ENCODE measurements around the gene NTSR1.

Gene NTSR1

GRCh38 chr20:62779417-62779685 is 70.7 kb downstream of the NTSR1 start:
- in situ Hi-C loops (cut with MboI; ENCODE audit: low sequenced_read_pairs) = no loop called here

GRCh38 chr20:62780204-62780603 is 71.6 kb downstream of the NTSR1 start:
- in situ Hi-C loops (cut with MboI; ENCODE audit: low sequenced_read_pairs) = no loop called here

- in situ Hi-C loops (cut with MboI; ENCODE audit: low sequenced_read_pairs) = no loop called here
Observed at GRCh38 chr20:62780696-62781095, 72.1 kb downstream of the NTSR1 start.

- in situ Hi-C loops (cut with MboI; ENCODE audit: low sequenced_read_pairs) = no loop called here
Observed at GRCh38 chr20:62782149-62782892, 73.7 kb downstream of the NTSR1 start.

DNA sequence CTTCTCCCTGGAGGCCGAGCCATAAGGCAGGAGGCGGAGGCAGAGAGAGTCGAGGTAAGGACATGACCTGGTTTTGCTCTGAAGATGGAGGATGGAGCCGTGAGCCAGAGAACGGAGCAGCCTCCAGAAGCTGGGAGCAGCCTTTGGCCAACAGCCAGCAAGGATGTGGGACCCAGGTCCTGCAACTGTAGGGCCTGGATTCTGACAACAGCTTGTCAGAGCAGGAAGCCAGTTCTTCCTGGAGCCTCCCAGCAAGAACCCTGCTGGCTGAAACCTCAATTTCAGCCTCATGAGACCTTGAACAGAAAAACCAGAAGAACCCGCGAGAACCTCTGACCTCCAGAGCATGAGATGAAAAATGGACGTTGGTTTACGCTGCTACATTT is 74.2 kb downstream of the NTSR1 start:
- in situ Hi-C loops (cut with MboI; ENCODE audit: low sequenced_read_pairs) = no loop called here

DNA sequence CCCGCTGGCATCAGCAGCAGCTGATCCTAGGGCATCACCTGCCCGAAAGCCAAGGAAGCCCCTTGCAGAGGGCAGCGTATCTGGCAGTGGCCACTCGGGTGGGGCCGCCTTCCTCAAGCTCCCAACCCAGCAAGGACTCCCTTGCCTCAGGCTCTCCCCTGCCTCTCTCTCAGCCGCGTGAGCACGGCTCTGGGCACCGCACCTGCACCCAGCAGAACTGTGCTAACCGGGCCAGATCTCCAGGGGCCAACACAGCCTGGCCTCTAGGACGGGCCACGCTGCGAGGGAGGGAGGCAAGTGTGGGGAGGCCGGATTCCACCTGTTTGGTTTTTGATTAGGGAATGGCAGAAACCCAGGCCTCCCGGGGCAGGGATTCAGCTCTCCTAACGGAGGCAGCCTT is 75.9 kb downstream of the NTSR1 start:
- in situ Hi-C loops (cut with MboI; ENCODE audit: low sequenced_read_pairs) = no loop called here

GRCh38 chr20:62785393-62785792 is 76.8 kb downstream of the NTSR1 start:
- in situ Hi-C loops (cut with MboI; ENCODE audit: low sequenced_read_pairs) = no loop called here

GRCh38 chr20:62786157-62786556 is 77.5 kb downstream of the NTSR1 start:
- in situ Hi-C loops (cut with MboI; ENCODE audit: low sequenced_read_pairs) = no loop called here

DNA sequence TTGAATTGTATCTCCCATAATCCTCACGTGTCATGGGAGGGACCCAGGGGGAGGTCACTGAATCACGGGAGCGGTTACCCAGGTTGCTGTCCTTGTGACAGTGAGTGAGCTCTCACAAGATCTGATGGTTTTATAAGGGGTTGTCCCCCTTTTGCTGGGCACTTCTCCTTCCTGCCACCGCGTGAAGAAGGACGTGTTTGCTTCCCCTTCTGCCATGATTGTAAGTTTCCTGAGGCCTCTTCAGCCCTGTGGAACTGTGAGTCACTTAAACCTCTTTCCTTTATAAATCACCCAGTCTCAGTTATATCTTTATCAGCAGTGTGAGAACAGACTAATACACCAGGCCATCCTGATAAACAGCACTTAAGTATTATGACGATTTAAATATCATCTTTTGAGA is 78.7 kb downstream of the NTSR1 start:
- in situ Hi-C loops (cut with MboI; ENCODE audit: low sequenced_read_pairs) = no loop called here

GRCh38 chr20:62787866-62788265 is 79.2 kb downstream of the NTSR1 start:
- in situ Hi-C loops (cut with MboI; ENCODE audit: low sequenced_read_pairs) = no loop called here

GRCh38 chr20:62788607-62789006 is 80.0 kb downstream of the NTSR1 start:
- in situ Hi-C loops (cut with MboI; ENCODE audit: low sequenced_read_pairs) = no loop called here

DNA sequence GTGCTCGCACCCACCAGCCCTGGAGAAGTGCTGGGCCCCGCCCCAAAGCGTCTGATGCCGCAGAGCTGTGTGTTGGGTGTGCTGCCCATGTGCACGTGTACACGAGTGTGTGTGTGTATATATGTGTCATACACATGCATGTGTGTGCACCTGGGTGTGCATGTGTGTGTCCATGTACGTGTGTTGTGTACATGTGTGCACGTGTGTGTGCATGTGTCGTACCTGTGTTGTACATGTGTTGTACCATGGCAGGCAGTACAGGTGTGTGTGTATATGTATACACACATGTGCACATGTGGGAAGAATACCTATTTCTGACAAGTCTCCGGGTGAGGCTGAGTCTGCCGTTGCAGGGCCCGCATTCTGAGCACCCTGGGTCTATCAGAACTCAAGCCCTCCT is 81.4 kb downstream of the NTSR1 start:
- in situ Hi-C loops (cut with MboI; ENCODE audit: low sequenced_read_pairs) = no loop called here

- in situ Hi-C loops (cut with MboI; ENCODE audit: low sequenced_read_pairs) = no loop called here
Observed at GRCh38 chr20:62791301-62792181, 82.9 kb downstream of the NTSR1 start.

GRCh38 chr20:62792182-62792939 is 83.7 kb downstream of the NTSR1 start:
- in situ Hi-C loops (cut with MboI; ENCODE audit: low sequenced_read_pairs) = no loop called here

DNA sequence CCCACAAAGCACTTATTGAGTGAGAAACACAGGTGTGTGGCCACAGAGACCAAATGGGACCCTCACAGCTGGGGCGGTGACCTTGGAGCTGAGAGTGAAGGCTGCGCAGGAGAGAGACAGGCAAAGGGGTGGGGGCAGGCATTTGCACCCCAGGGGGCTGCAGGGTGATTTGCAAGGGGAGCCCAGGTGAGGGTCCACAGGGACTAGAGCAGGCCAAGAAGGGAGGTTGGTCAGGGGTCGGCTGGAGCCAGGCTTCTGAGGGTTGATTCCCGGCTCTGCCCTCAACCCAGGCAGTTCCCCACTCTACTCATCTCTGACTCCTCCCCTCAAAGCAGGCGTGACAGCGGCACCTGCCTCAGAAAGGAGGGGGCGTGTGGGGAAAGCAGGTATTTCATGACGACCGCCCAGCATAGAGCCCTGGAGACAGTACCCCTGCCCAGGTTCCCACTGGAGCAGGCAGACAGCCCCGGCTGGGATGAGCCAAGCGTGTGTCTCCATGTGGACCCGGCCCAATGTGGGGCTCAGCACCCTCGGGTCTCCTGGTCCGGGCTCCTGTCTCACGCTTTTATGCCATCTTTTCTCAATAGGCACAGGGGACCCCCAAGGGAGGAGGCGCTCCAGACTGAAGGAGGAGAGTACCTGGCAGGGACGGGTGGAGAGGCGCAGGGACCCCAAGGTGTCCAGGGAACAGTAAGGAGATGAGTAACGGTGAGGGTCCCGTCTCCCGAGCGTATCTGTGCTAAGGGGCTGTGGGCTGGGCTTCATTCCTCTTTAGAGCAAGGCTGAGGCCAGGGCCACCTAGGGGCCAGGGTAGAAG is 84.5 kb downstream of the NTSR1 start:
- in situ Hi-C loops (cut with MboI; ENCODE audit: low sequenced_read_pairs) = no loop called here

- in situ Hi-C loops (cut with MboI; ENCODE audit: low sequenced_read_pairs) = no loop called here
Observed at GRCh38 chr20:62793757-62794006, 85.0 kb downstream of the NTSR1 start.

GRCh38 chr20:62794007-62794724 is 85.5 kb downstream of the NTSR1 start:
- in situ Hi-C loops (cut with MboI; ENCODE audit: low sequenced_read_pairs) = no loop called here

- in situ Hi-C loops (cut with MboI; ENCODE audit: low sequenced_read_pairs) = no loop called here
Observed at GRCh38 chr20:62795023-62795761, 86.6 kb downstream of the NTSR1 start.

GRCh38 chr20:62796699-62797491 is 88.3 kb downstream of the NTSR1 start:
- in situ Hi-C loops (cut with MboI; ENCODE audit: low sequenced_read_pairs) = no loop called here
